Transverse colon (tissue), 4 donors: Measurements from ENCODE around the gene PDZD2. TPM values are rescaled to one million over a fixed set of nuclear protein-coding genes. Genes with fewer than 3 reads are reported as not detected.

Experiments
- DNase-seq: peaks from one replicate; pipeline ENCODE4 v3.0.0-alpha.2; 2019
- H3K27ac ChIP-seq, 4 donors: fragments of 200-600 bp; sonication (generic); 2 replicates each; pipeline ENCODE4 v1.5.1; 2016 to 2018; ENCODE audit warnings: inconsistent platforms in 4 of 4
- H3K27me3 ChIP-seq: fragments of 200-600 bp; sonication (generic); 2 replicates; pipeline ENCODE4 v1.5.1; 2017; ENCODE audit warnings: inconsistent platforms
- H3K36me3 ChIP-seq, 4 donors: fragments of 200-600 bp; sonication (generic); 2 replicates each; pipeline ENCODE4 v1.5.1; 2017 to 2019; ENCODE audit warnings: inconsistent platforms in 4 of 4
- H3K4me1 ChIP-seq, 4 donors: fragments of 200-600 bp; sonication (generic); 2 replicates each; pipeline ENCODE4 v1.5.1; 2017 to 2020; ENCODE audit warnings: inconsistent platforms in 4 of 4
- H3K4me3 ChIP-seq, 4 donors: fragments of 200-600 bp; sonication (generic); 1 replicate in 1 of 4; 2 replicates in 3 of 4; pipeline versions ENCODE4 v1.5.1 to v1.6.1; 2017 to 2019; ENCODE audit warnings: inconsistent platforms in 4 of 4
- H3K9me3 ChIP-seq, 2 donors: fragments of 200-600 bp; sonication (generic); 2 replicates each; pipeline ENCODE4 v1.5.1; 2017 to 2019; ENCODE audit warnings: inconsistent platforms in 2 of 2
- CTCF ChIP-seq, 5 experiments: fragments of 200-600 bp in 3 of 5; fragments of 450-650 bp in 2 of 5; sonication (generic) in 3 of 5; IDR thresholded peaks; 1 replicate in 2 of 5; 2 replicates in 3 of 5; pipeline ENCODE4 v1.5.1; 2016 to 2017; ENCODE audit warnings: antibody characterized with exemption in 5 of 5, inconsistent platforms in 3 of 5, mild to moderate bottlenecking in 2 of 5, moderate library complexity in 1 of 5
- EP300 ChIP-seq: sonication (generic); formaldehyde crosslinking; IDR thresholded peaks from one replicate; pipeline ENCODE4 v1.6.1; 2017; ENCODE audit warnings: antibody characterized with exemption, low read depth
- POLR2A ChIP-seq: fragments of 450-650 bp; IDR thresholded peaks from one replicate; pipeline ENCODE4 v1.6.1; 2016; ENCODE audit warnings: antibody characterized with exemption, mild to moderate bottlenecking, moderate library complexity
- POLR2AphosphoS5 ChIP-seq, 3 donors: sonication (generic); formaldehyde crosslinking; IDR thresholded peaks; one replicate each; pipeline ENCODE4 v1.6.1; 2016; ENCODE audit warnings: antibody characterized with exemption in 3 of 3
- WGBS, 2 donors: methylation state at CpG; one replicate each; pipeline ENCODE4 v1.1.5; 2018; ENCODE audit warnings: low coverage in 1 of 2; 5-methylcytosine and 5-hydroxymethylcytosine counted together
- in situ Hi-C, 4 donors: fragments of 200-750 bp; cut with MboI; loops; one replicate each; pipeline versions ENCODE4 v1.15.0 to v1.15.1; 2017; ENCODE audit warnings: low sequenced_read_pairs in 3 of 4, low pct_ligation_motif_present in 1 of 4, low pct_unique_long_range_greater_than_20kb in 1 of 4
- intact Hi-C: fragments of 100-400 bp; cut with DNase I; formaldehyde crosslinking; loops from one replicate; pipeline ENCODE4 v1.15.1; 2023; ENCODE audit warnings: low total_unique reads
- total RNA-seq, 4 donors: library from RNA; depleted of rRNA; stranded (reverse); fragments of >200 nt; gene quantifications; one replicate each; pipeline ENCODE4 v1.1.0, GENCODE V29; 2016

Gene PDZD2
- total RNA-seq, 4 donors from 2014 or later: 2.0 to 3.7 (median 2.8) TPM

GRCh38 chr5:32123058-32123805 lies 484.3 kb downstream of the PDZD2 start:
- in situ Hi-C loops: no loop called here
- no peaks in the 10 kb centered on the region for H3K9me3 ChIP-seq

GRCh38 chr5:32123889-32124676 lies 485.2 kb downstream of the PDZD2 start:
- in situ Hi-C loops (no loop called here), intact Hi-C loops (no loop called here)
- 80 to 85% methylated on average over 6 of the region's 6 CpGs for WGBS, 2 donors
- no peaks in the 10 kb centered on the region for H3K9me3 ChIP-seq
- H3K4me1 ChIP-seq: peaks cover 3 to 20% (median 6%) of the 10 kb centered on the region in 4 donors
- H3K27ac ChIP-seq: no peak overlapping the region
- H3K4me3 ChIP-seq: no peak overlapping the region
- DNase-seq: no peak
- TF ChIP-seq POLR2AphosphoS5 (IDR thresholded peaks at IDR 0.05): no peak
- no peak for TF ChIP-seq CTCF (IDR thresholded peaks at IDR 0.05)
- TF ChIP-seq EP300: no peak
- TF ChIP-seq POLR2A: no peak
- peaks cover 0 to 19% (median 7%) of the 10 kb centered on the region in 4 donors for H3K36me3 ChIP-seq
- no peaks in the 10 kb centered on the region for H3K27me3 ChIP-seq

More at GRCh38 chr5:32123058-32123805, 484.3 kb downstream of the PDZD2 start:
- TF ChIP-seq POLR2AphosphoS5 (IDR thresholded peaks at IDR 0.05): no peak
- no peak for TF ChIP-seq POLR2A
- no peak for TF ChIP-seq EP300
- TF ChIP-seq CTCF (IDR thresholded peaks at IDR 0.05): no peak
- Histone ChIP-seq H3K4me3 (no peak overlapping the region), H3K27me3 (no peaks in the 10 kb centered on the region), H3K36me3 (peaks cover 0 to 19% (median 7%) of the 10 kb centered on the region in 4 donors), H3K27ac (no peak overlapping the region), H3K4me1 (peaks cover 0 to 11% (median 6%) of the 10 kb centered on the region in 4 donors)
- 89 to 93% methylated on average over 8 of the region's 8 CpGs for WGBS, 2 donors
- DNase-seq: no peak
- intact Hi-C loops: no loop called here

- Histone ChIP-seq H3K9me3 (no peaks in the 10 kb centered on the region), H3K27me3 (no peaks in the 10 kb centered on the region), H3K4me3 (no peak overlapping the region), H3K4me1 (peaks cover 3 to 40% (median 9%) of the 10 kb centered on the region in 4 donors), H3K36me3 (peaks cover 0 to 2% (median 0%) of the 10 kb centered on the region in 4 donors), H3K27ac (no peak overlapping the region)
- in situ Hi-C loops: no loop called here
- intact Hi-C loops: no loop called here
- WGBS, 2 donors: 22 to 58% methylated on average over 1 of the region's 1 CpG
- DNase-seq: no peak
- TF ChIP-seq CTCF (IDR thresholded peaks at IDR 0.05) (no peak), POLR2A (no peak), POLR2AphosphoS5 (IDR thresholded peaks at IDR 0.05) (no peak), EP300 (no peak)
Measured at GRCh38 chr5:32126691-32127090, 487.8 kb downstream of the PDZD2 start.

- 77% methylated on average over 3 of the region's 3 CpGs; no CpG with 5 or more reads in 1 of the 2 donors for WGBS, 2 donors
- H3K36me3 ChIP-seq: peaks cover 0 to 2% (median 0%) of the 10 kb centered on the region in 4 donors
- intact Hi-C loops (no loop called here), in situ Hi-C loops (no loop called here)
- no peak overlapping the region for H3K27ac ChIP-seq
- H3K4me3 ChIP-seq: no peak overlapping the region
- H3K9me3 ChIP-seq: no peaks in the 10 kb centered on the region
- no peaks in the 10 kb centered on the region for H3K27me3 ChIP-seq
- no peak for DNase-seq
- peaks cover 3 to 44% (median 9%) of the 10 kb centered on the region in 4 donors for H3K4me1 ChIP-seq
- TF ChIP-seq EP300 (no peak), POLR2AphosphoS5 (IDR thresholded peaks at IDR 0.05) (no peak), POLR2A (no peak), CTCF (IDR thresholded peaks at IDR 0.05) (no peak)
Measured at GRCh38 chr5:32127711-32128110, 488.8 kb downstream of the PDZD2 start.
